GM12878 (cell line): ENCODE measurements around the gene IL4I1. TPM values are rescaled to one million over a fixed set of nuclear protein-coding genes. Genes with fewer than 3 reads are reported as not detected.
A peak's percentile ranks its signal among the peaks of the same experiment; 100 is the strongest.

ENCODE experiments used
- ATAC-seq: fragments of 200-7000 bp; cut with Tn5 transposase; 3 replicates; pipeline ENCODE4 v1.9.1; 2020; ENCODE audit warnings: mild to moderate bottlenecking, moderate library complexity
- BruUV-seq: library from RNA; stranded (reverse); fragments of 400-500 nt; replicated peaks from 2 replicates; lab custom pipeline; 2021; lab: Mats Ljungman, UMichigan
- CTCF ChIA-PET: fragments of 300-600 bp; sonication (Branson Sonifier 250); formaldehyde crosslinking; extraction: SDS; loops from one replicate; lab custom pipeline; 2021; ENCODE audit warnings: inconsistent platforms; lab: Yijun Ruan, JAX
- POLR2A ChIA-PET: fragments of 350-600 bp; formaldehyde crosslinking; extraction: SDS; loops from one replicate; lab custom pipeline; 2021; ENCODE audit warnings: inconsistent platforms; lab: Charles Lee
- RAD21 ChIA-PET: fragments of 300-600 bp; sonication (Branson Sonifier 250); formaldehyde crosslinking; loops from one replicate; lab custom pipeline; 2023; ENCODE audit warnings: antibody characterized with exemption; ENCODE audit not compliant: unreplicated experiment; lab: Charles Lee
- SMC1A ChIA-PET: fragments of 300-600 bp; sonication (Branson Sonifier 250); formaldehyde crosslinking; loops from one replicate; lab custom pipeline; 2023; ENCODE audit not compliant: unreplicated experiment, uncharacterized antibody; lab: Charles Lee
- DNase-seq: peaks from one replicate; pipeline ENCODE4 v3.0.0-alpha.2; 2011; ENCODE audit warnings: low read depth, low spot score
- FAIRE-seq: peaks from 3 replicates; lab custom pipeline; 2011; peaks lifted over from hg19 to GRCh38; lab: Jason Lieb, UNC
- H2AFZ ChIP-seq: 2 replicates; pipeline ENCODE4 v1.6.0; 2011; ENCODE audit warnings: low read depth, low read length, control low read depth; ENCODE audit not compliant: control insufficient read depth
- H3K27ac ChIP-seq: 2 replicates; pipeline ENCODE4 v1.5.1; 2011; ENCODE audit warnings: control low read depth; ENCODE audit not compliant: control insufficient read depth, insufficient read depth
- H3K27me3 ChIP-seq, 2 experiments: replicated peaks in 1 of 2; 2 replicates each; pipeline versions ENCODE4 v1.6.0 to v1.6.1; 2011; ENCODE audit warnings: low read length in 1 of 2; ENCODE audit not compliant: control insufficient read depth in 2 of 2, insufficient read depth in 2 of 2
- H3K36me3 ChIP-seq, 2 experiments: 2 replicates each; pipeline ENCODE4 v1.5.1; 2011; ENCODE audit warnings: low read length in 1 of 2; ENCODE audit not compliant: control insufficient read depth in 2 of 2, insufficient read depth in 2 of 2
- H3K4me1 ChIP-seq: 2 replicates; pipeline ENCODE4 v1.6.1; 2011; ENCODE audit warnings: mild to moderate bottlenecking, low read length, moderate library complexity, mixed read lengths; ENCODE audit not compliant: control insufficient read depth, insufficient read depth
- H3K4me2 ChIP-seq: 2 replicates; pipeline ENCODE4 v1.6.0; 2011; ENCODE audit warnings: control low read depth; ENCODE audit not compliant: control insufficient read depth, insufficient read depth
- H3K4me3 ChIP-seq: fragments of 200-600 bp; sonication (generic); 2 replicates; pipeline ENCODE4 v1.5.1; 2016
- H3K79me2 ChIP-seq: 2 replicates; pipeline ENCODE4 v1.6.0; 2011; ENCODE audit warnings: low read length; ENCODE audit not compliant: control insufficient read depth, insufficient read depth
- H3K9ac ChIP-seq: 2 replicates; pipeline ENCODE4 v1.8.0; 2011; ENCODE audit warnings: low read length, control low read depth, mixed read lengths; ENCODE audit not compliant: control insufficient read depth, insufficient read depth
- H3K9me3 ChIP-seq: replicated peaks from 3 replicates; pipeline ENCODE4 v1.5.1; 2011; ENCODE audit warnings: mild to moderate bottlenecking, low read length; ENCODE audit not compliant: control insufficient read depth, insufficient read depth
- H4K20me1 ChIP-seq: 2 replicates; pipeline ENCODE4 v1.6.0; 2011; ENCODE audit not compliant: control insufficient read depth, insufficient read depth
- ATF7 ChIP-seq: fragments of 450-650 bp; IDR thresholded peaks from 2 replicates; pipeline ENCODE4 v1.6.1; 2016; ENCODE audit warnings: low read depth, mild to moderate bottlenecking
- BHLHE40 ChIP-seq, 2 experiments: fragments of 450-650 bp in 1 of 2; IDR thresholded peaks; 2 replicates each; pipeline ENCODE4 v1.6.1; 2011 to 2017; ENCODE audit warnings: low read depth in 2 of 2, borderline replicate concordance in 1 of 2, improper control_type of control experiment in 1 of 2, low read length in 1 of 2, mild to moderate bottlenecking in 1 of 2
- DPF2 ChIP-seq: fragments of 450-650 bp; IDR thresholded peaks from 2 replicates; pipeline ENCODE4 v1.6.1; 2017; ENCODE audit warnings: mild to moderate bottlenecking
- IKZF1 ChIP-seq: fragments of 450-650 bp; conservative IDR thresholded peaks from 2 replicates; pipeline ENCODE4 v1.6.1; 2017; ENCODE audit warnings: antibody characterized with exemption, mild to moderate bottlenecking
- JUNB ChIP-seq: IDR thresholded peaks from 2 replicates; pipeline ENCODE4 v1.6.1; 2016; ENCODE audit warnings: antibody characterized with exemption, mild to moderate bottlenecking
- KAT2A ChIP-seq: conservative IDR thresholded peaks from 2 replicates; pipeline ENCODE4 v1.6.1; 2011; ENCODE audit warnings: low read depth, low read length; ENCODE audit not compliant: control insufficient read depth
- MTA2 ChIP-seq: fragments of 450-650 bp; IDR thresholded peaks from 2 replicates; pipeline ENCODE4 v1.6.1; 2016; ENCODE audit warnings: low read depth, mild to moderate bottlenecking, moderate library complexity
- MYB ChIP-seq: fragments of 150-350 bp; IDR thresholded peaks from 2 replicates; pipeline ENCODE4 v1.6.1; 2014; ENCODE audit warnings: mild to moderate bottlenecking, low read depth, low read length, borderline replicate concordance
- NFYB ChIP-seq: IDR thresholded peaks from 2 replicates; pipeline ENCODE4 v1.6.1; 2011; ENCODE audit warnings: low read depth, mild to moderate bottlenecking, low read length, improper control_type of control experiment, moderate library complexity; ENCODE audit not compliant: insufficient read depth
- POLR2AphosphoS5 ChIP-seq: IDR thresholded peaks from 2 replicates; pipeline ENCODE4 v1.6.1; 2011; ENCODE audit warnings: mild to moderate bottlenecking, low read length, inconsistent platforms
- RCOR1 ChIP-seq: conservative IDR thresholded peaks from 2 replicates; pipeline ENCODE4 v1.6.1; 2012; ENCODE audit warnings: low read depth, low read length, improper control_type of control experiment
- RFX5 ChIP-seq: IDR thresholded peaks from 2 replicates; pipeline ENCODE4 v1.6.1; 2011; ENCODE audit warnings: low read depth, low read length, improper control_type of control experiment
- RUNX3 ChIP-seq: IDR thresholded peaks from 2 replicates; pipeline ENCODE4 v1.6.1; 2012; ENCODE audit warnings: low read length, inconsistent platforms
- SMAD1 ChIP-seq: fragments of 450-650 bp; IDR thresholded peaks from 2 replicates; pipeline ENCODE4 v1.6.1; 2018; ENCODE audit warnings: mild to moderate bottlenecking, low read depth; ENCODE audit not compliant: partially characterized antibody
- SREBF1 ChIP-seq: IDR thresholded peaks from 2 replicates; pipeline ENCODE4 v1.6.1; 2012; ENCODE audit warnings: mild to moderate bottlenecking, low read length
- WGBS: methylation state at CpG from one replicate; pipeline ENCODE4 v1.1.6; 2016; ENCODE audit warnings: low lambda C conversion rate; ENCODE audit not compliant: insufficient replicate concordance, insufficient coverage; ENCODE audit errors: missing lambda C conversion rate; 5-methylcytosine and 5-hydroxymethylcytosine counted together
- in situ Hi-C: fragments of 300-500 bp; cut with MboI; formaldehyde crosslinking; loops from 9 replicates; pipeline ENCODE4 v1.14.3; 2018; ENCODE audit warnings: mixed read lengths
- intact Hi-C: fragments of 100-400 bp; cut with micrococcal nuclease; formaldehyde crosslinking; loops from one replicate; pipeline ENCODE4 v1.14.2; 2022; ENCODE audit not compliant: unreplicated experiment
- polyA plus RNA-seq, 11 experiments: library from polyadenylated mRNA; depleted of rRNA in 4 of 11; unstranded in 6 of 11; stranded (reverse) in 5 of 11; fragments of >200 nt; fragmentation: Nextera tagmentation in 4 of 11; fragmentation: Illumina TruSeq in 1 of 11; extraction: Ambion mirVana in 4 of 11; extraction: Trizol in 1 of 11; gene quantifications; 1 replicate in 1 of 11; 2 replicates in 10 of 11; pipeline versions ENCODE4 v1.2.1 to v1.2.3, GENCODE V29; 2011 to 2016; ENCODE audit warnings: inconsistent platforms in 2 of 11, missing spikeins in 2 of 11, low read depth in 1 of 11
- total RNA-seq, 4 experiments: library from RNA; depleted of rRNA in 3 of 4; stranded (reverse); fragments of >200 nt in 3 of 4; fragmentation: Illumina TruSeq in 1 of 4; extraction: Trizol in 1 of 4; gene quantifications; 2 replicates each; pipeline versions ENCODE4 v1.2.1 to v1.2.3, GENCODE V29; 2013 to 2021
- TF ChIP-seq, protein P1 (sequence below): IDR thresholded peaks from 2 replicates; pipeline ENCODE4 v1.6.1; 2011; ENCODE audit warnings: borderline replicate concordance, low read depth, mild to moderate bottlenecking, moderate library complexity, mixed read lengths, low read length; ENCODE audit not compliant: insufficient read depth; ENCODE audit errors: extremely low read length
- TF ChIP-seq, protein P2 (sequence below): fragments of 450-650 bp; IDR thresholded peaks from 2 replicates; pipeline ENCODE4 v1.6.1; 2017; ENCODE audit warnings: low read depth, mild to moderate bottlenecking, moderate library complexity

IL4I1 gene
- total and polyA plus RNA-seq, 10 of the 15 experiments (the other 5 are each of a cell fraction or from before 2014, with no cell fraction given): 0.62 to 83.8 (median 42.8) TPM

DNA sequence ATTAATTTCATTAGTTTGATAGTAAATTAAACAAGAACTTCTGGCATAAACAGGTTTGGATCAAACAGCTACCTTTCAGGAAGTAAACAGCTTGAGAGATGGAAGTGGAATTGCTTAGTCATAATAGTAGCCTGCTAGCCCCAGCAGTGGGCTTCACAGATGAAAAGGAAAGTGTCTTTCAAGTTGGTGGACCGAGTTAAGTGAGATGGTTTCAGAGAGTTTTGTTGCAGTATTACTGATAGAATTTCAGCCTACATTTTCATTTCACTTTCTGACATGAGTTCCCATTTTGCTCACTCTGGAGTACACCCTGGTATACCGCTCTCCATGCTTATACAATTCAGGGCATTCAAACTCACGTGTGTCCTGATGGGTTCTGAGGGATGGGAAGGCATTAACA lies 47.7 kb downstream of the IL4I1 start (continued):
- no peak for TF ChIP-seq RCOR1
- no peak for TF ChIP-seq MTA2

DNA sequence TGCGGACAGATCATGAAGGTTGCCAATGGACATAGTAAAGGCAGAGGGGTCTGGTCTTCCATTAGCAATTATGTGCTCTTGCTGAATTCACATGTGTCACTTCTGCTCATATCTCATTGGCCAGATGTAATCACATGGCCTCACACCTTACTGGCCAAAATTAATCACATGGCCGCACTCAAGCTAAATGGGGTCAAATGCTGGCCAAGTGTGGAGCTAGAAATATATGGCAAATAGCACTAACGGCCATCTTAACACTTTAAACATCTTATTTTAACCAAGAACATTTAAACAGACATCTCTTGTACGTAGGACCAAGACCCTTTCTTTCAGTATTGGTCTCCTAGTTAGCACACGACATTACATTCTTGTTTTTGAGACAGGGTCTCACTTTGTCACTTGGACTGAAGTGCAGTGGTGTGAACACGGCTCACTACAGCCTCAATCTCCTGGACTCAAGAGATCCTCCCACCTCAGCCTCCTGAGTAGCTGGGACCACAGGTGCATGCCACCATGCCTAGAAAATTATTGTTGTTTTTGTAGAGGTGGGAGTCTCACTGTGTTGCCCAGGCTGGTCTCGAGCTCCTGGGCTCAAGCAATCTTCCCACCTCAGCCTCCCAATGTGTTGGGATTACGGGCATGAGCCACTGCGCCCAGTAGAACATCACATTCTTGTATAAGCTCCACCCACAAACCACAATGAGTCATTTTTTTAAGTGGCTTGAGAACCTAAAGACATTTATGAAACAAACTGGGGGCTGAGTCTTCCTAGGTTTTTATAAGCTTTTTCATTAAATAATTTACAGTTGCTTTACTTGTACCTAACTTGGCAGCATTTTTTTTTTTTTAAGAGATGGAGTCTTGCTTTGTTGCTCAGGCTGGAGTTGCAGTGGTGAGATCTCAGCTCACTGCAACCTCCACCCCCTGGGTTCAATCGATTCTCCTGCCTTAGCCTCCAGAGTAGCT lies 48.7 kb downstream of the IL4I1 start:
- intact Hi-C loops (no loop called here), in situ Hi-C loops (no loop called here)
- FAIRE-seq (no peak), ATAC-seq (no peak), DNase-seq (no peak)
- H3K79me2 ChIP-seq: peaks cover 6% of the 10 kb centered on the region
- peaks cover 5% of the 10 kb centered on the region; the same call in 2 of the 3 replicates for H3K9me3 ChIP-seq
- H3K4me1 ChIP-seq: peaks cover 40% of the 10 kb centered on the region
- ChIA-PET POLR2A (interaction anchor here (0.6 to 2.7 kb wide), 4 partner anchors 21 to 205 kb away, joined by 3 to 12 read pairs (median 4); no protein-coding TSS in a partner anchor), RAD21 (interaction anchor here (0.6 to 1.6 kb wide), 5 partner anchors 22 to 208 kb away, joined by 3 to 4 read pairs (median 3); partner anchors contain the start of genes AKT1S1 and RRAS), SMC1A (interaction anchor here (0.6 to 1.7 kb wide), 4 partner anchors 8 to 83 kb away, joined by 3 read pairs; partner anchors contain the start of genes ATF5 and NUP62), CTCF (interaction anchor here (0.6 to 1.6 kb wide), 6 partner anchors 21 to 1357 kb away, joined by 3 to 6 read pairs (median 4); partner anchors contain the start of gene FUZ)
- no peaks in the 10 kb centered on the region for H4K20me1 ChIP-seq
- no peaks in the 10 kb centered on the region for H3K27me3 ChIP-seq
- no peak overlapping the region for H3K9ac ChIP-seq
- H3K27ac ChIP-seq: no peak overlapping the region
- no TSS peak for BruUV-seq
- H3K36me3 ChIP-seq: no peaks in the 10 kb centered on the region
- WGBS: 39% methylated on average over 10 of the region's 10 CpGs
- no peak overlapping the region for H2AFZ ChIP-seq
- no peak overlapping the region for H3K4me3 ChIP-seq
- peak overlapping the region; percentile 32 for H3K4me2 ChIP-seq
- TF ChIP-seq RFX5 (no peak), RUNX3 (peak; percentile 83), SREBF1 (no peak), KAT2A (no peak), BHLHE40 (IDR thresholded peaks at IDR 0.05; ENCODE audit: borderline replicate concordance in 1 of 2, low read depth in 2 of 2, low read length in 1 of 2) (0 out of 4 replicates have a peak, but pooled peaks of 1 of the 2 experiments have one; percentile 7), ATF7 (peak; percentile 56), JUNB (peak; percentile 45; the same call in 1 of the 2 replicates), IKZF1 (no peak), NFYB (0 out of 2 replicates have a peak, but pooled peaks have one; percentile 37), SMAD1 (no peak), DPF2 (0 out of 2 replicates have a peak, but pooled peaks have one; percentile 32), POLR2AphosphoS5 (no peak), MYB (no peak)
- TF ChIP-seq, protein P1, sequence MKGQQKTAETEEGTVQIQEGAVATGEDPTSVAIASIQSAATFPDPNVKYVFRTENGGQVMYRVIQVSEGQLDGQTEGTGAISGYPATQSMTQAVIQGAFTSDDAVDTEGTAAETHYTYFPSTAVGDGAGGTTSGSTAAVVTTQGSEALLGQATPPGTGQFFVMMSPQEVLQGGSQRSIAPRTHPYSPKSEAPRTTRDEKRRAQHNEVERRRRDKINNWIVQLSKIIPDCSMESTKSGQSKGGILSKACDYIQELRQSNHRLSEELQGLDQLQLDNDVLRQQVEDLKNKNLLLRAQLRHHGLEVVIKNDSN: peak; percentile 36
- TF ChIP-seq, protein P2, sequence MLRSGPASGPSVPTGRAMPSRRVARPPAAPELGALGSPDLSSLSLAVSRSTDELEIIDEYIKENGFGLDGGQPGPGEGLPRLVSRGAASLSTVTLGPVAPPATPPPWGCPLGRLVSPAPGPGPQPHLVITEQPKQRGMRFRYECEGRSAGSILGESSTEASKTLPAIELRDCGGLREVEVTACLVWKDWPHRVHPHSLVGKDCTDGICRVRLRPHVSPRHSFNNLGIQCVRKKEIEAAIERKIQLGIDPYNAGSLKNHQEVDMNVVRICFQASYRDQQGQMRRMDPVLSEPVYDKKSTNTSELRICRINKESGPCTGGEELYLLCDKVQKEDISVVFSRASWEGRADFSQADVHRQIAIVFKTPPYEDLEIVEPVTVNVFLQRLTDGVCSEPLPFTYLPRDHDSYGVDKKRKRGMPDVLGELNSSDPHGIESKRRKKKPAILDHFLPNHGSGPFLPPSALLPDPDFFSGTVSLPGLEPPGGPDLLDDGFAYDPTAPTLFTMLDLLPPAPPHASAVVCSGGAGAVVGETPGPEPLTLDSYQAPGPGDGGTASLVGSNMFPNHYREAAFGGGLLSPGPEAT: 0 out of 2 replicates have a peak, but pooled peaks have one; percentile 8
